T1000 (cell line): ENCODE measurements around the gene VAMP2.
A peak's percentile ranks its signal among the peaks of the same experiment; 100 is the strongest.
"Not testable (repeated sequence)": the region's sequence is repeated elsewhere in the genome, so short reads cannot be mapped to it uniquely, and the experiment has no call there.

ENCODE experiments used
- DNase-seq: peaks from one replicate; lab custom pipeline; 2025; ENCODE audit warnings: mixed read lengths; lab: John Stamatoyannopoulos, UW

The VAMP2 gene

GRCh38 chr17:8176197-8176940 is 13.6 kb upstream of the VAMP2 start, which contains the start of gene TMEM107:
Gene TMEM107 (minus strand): TSS chr17:8176380. CDS start chr17:8176286, 94 bp downstream.
- peak; percentile 72 for DNase-seq

DNA sequence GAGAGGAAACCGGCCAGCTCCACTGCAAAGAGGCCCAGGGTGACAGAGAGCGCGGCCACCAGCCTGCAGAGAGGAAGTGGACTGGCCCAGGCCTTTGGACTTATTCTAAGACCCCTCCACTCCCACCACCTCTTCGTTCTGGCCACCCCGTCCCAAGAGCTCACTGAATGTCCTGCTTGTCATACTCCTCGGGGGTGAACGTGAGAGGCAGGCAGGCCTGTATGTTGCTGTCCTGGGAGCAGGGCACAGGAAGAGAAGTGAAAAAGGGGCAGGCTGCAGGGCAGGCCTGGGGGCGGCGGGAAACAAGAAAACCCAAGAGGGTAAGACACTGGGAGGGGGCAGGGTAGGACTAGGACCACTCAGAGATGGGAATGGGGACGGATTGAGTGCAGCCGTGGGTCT is 13.0 kb upstream of the VAMP2 start:
- DNase-seq = peak; percentile 29

DNA sequence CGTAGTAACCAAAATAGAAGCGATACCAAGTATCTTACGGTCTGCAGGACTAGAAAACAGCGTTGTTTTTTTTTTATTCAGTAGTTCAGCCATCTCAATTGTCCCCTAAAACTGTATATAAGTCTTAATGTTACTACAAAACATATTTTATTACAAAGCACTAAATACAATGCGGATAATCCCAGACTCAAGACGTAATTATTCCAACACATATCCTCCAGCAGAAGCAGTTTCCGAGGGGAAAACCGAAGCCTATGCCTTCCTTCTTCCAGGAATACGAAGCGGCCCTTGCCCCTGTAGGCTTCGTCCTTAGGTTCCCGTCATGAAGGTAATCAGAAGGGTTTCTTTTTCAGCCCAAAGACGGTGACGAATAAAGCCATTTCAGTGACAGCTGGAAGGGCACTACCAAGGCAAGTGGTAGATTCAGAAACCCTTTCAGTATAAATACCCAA is 11.1 kb upstream of the VAMP2 start:
- DNase-seq = no peak

DNA sequence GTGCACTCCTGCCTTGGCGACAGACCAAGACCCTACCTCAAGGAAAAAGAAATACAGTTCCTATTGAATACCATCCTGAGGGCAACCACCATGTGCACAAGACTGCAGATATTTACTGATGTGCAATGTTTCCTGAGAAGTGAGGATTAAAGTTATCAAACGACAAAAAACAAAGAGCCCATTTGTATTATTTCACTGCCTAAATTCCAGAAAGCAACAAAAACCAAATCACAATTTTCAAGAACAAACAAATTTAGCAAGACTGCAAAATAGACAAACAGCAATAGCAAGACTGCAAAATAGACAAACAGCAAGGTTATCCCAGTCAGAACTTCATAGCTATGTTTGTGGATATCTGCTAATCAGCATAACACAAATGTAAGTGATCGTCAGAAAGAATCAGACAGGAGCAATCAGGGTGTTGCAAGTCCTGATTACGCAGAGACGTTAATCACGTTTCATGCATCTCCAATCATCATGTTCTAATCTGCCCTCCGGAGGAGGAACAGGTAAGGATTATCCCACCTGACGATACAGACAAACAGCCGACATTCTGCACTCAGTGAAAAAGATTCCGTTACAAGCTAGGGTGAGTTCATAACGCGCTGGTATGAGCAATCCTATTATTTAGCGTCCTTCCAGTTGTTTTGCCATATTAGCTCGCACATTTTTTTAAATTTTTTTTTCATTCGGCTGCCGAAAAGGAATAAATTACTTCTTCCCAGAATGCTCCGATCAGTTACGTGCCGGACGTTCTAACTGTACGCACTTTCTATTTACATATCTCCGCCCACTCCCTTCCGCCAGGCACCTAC is 10.5 kb upstream of the VAMP2 start:
- DNase-seq = peak; percentile 83

GRCh38 chr17:8170186-8170585 is 7.4 kb upstream of the VAMP2 start:
- DNase-seq = not testable (repeated sequence)

- DNase-seq = no peak
Measured at GRCh38 chr17:8167526-8167925, 4.8 kb upstream of the VAMP2 start.

- DNase-seq = no peak
Measured at GRCh38 chr17:8166731-8167130, 4.0 kb upstream of the VAMP2 start.

GRCh38 chr17:8164815-8165131 is 2.0 kb upstream of the VAMP2 start:
- DNase-seq = no peak

GRCh38 chr17:8163978-8164814 is 1.4 kb upstream of the VAMP2 start:
- DNase-seq = no peak

DNA sequence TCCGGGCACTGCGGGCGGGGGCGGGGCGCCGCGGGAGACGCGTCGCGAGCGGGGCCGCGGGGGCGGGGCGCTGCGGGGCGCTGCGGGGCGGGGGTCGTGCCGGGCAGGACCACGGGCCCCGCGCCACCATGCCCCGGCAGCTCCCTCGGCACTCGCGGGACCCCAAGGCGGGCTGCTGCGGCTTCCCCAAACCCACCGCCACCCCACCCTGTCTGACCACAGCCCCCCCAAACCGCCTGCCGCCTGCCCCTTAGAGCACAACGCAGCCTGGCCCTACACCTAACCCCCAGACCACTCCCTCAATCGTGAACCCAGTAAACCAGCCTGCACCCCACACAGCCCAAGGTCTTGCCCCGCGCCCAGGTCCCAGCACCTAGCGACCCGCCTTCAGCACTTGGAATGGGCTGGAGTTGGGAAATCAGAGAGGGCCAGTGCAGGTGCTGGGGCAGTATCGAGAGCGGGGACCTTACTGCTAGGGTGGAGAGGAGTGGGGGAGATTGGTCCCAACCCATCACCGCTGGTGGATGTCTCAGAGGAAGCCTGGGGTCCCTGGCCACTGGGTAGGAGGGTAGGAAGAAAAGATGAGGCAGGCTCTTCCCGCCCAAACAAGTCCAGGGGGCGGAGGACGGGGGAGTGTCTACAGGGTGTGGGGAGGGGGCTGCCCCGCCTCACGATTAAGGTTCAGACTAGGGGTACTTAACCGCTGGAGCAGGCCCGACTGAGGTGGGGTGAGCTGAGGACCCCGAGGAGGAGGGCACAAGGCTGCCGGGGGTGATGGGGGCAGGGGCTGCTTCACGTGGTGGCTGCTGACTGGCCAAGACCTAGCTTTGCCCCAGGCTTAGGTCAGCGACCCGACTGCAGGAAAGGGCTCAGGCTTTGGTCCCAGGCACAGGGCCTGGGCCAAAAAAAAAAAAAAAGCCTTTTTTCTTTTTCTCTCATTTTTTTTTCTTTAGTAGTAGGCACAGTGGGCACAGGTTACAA is 539 bp upstream of the VAMP2 start:
- DNase-seq = no peak

DNA sequence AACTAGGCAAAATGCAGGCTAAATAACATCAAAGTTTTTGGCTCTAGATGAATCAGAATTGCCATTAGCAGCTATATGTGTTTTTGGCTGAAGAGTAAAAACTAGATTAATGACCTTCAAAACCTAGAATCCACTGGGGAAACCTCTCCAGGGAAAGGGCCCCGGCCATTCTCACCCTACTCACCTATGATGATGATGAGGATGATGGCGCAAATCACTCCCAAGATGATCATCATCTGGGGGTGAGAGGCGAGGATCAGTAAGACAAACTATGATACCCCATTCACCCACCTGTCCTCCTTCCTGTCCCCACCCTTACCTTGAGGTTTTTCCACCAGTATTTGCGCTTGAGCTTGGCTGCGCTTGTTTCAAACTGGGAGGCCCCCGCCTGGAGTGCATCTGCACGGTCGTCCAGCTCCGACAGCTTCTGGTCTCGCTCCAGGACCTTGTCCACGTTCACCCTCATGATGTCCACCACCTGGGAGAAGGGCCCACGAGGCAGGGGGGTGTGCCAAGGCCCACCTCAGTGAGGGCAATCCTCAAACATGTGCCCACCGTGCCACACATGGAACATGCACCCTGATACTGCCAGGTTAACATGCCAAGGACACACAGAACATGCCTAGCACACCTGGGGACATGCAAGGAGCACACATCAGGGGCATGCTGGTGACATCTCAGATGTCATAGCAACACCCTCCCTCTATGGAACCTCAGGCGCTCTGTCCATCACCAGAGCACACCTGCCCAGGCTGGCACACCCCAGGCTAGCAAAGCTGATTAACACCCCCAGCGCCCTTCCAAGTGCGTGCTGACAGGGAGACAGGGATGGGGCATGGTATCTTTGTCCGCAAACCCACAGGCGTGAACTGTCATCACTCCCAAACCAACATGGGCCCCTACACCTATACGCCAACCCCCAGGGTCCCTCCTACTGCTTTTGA is 1.2 kb downstream of the VAMP2 start:
- no peak for DNase-seq

- no peak for DNase-seq
Measured at GRCh38 chr17:8160741-8161221, 2.0 kb downstream of the VAMP2 start.

- DNase-seq = no peak
Measured at GRCh38 chr17:8160224-8160577, 2.5 kb downstream of the VAMP2 start.

DNA sequence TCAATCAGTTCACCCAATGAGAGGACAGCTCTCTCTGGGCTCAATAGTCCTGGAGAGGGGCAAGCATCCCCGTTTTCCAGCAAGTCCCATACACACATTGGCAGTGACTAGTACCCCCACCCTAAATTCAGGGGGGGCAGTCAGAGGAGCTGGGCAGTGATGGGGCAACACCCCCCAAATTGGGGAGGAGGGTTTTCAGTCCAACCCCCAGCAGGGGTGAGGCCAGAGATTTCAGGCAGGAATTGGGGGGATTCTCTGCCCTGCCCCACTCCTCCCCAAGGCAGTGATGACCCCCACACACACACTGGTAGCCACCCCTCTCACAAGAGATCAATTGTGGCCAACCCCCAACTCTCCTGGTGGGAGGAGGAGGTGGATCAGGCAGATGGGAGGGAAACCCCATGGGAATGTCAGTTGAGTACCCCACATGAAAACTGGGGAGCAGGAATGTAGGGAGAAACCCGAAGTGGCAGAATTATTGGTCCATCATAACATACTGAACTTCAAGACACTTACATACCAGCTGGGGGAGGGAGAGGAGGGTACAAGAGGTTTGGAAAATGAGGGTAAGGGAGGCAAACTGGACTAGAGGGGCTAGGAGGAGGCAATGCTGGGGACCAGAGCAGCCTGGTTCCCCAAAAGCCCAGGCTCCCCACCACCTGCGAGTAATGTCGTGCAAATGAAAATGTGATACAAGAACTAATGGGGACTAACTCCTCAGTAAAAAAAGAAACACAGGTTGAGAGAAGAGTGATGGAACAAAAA is 3.1 kb downstream of the VAMP2 start:
- no peak for DNase-seq

GRCh38 chr17:8159032-8159400 is 3.7 kb downstream of the VAMP2 start:
- DNase-seq = no peak

GRCh38 chr17:8158267-8159031 is 4.3 kb downstream of the VAMP2 start:
- peak; percentile 81 for DNase-seq

- peak; percentile 99 for DNase-seq
Measured at GRCh38 chr17:8156246-8156992, 6.3 kb downstream of the VAMP2 start.

DNA sequence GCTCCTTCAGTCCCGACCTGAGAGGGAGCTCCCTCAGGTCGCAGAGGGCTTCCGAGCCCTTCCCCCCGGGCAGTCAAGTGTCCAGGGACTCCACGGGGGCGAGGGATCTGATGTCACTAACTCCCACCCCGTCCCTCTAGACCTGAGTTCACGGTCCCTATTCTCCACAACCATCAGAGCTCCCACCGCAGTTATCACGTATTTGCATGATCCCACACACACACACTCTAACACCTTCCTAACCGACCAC is 6.8 kb downstream of the VAMP2 start:
- DNase-seq = no peak
